Lower leg skin (tissue), 4 donors: ENCODE data around the gene LRRTM3. TPM values are rescaled to one million over a fixed set of nuclear protein-coding genes. Genes with fewer than 3 reads are reported as not detected.

ENCODE experiments used
- DNase-seq, 2 donors: peaks; one replicate each; pipeline ENCODE4 v3.0.0-alpha.2; 2019; ENCODE audit warnings: low spot score in 2 of 2
- H3K4me3 ChIP-seq: fragments of 200-600 bp; sonication (generic); 2 replicates; pipeline ENCODE4 v1.5.1; 2017; ENCODE audit warnings: mild to moderate bottlenecking, low read depth; ENCODE audit not compliant: poor library complexity, severe bottlenecking
- POLR2A ChIP-seq, 2 donors: fragments of 450-650 bp; IDR thresholded peaks; one replicate each; pipeline ENCODE4 v1.6.1; 2016 to 2017; ENCODE audit warnings: antibody characterized with exemption in 2 of 2, mild to moderate bottlenecking in 1 of 2, moderate library complexity in 1 of 2
- WGBS, 2 donors: methylation state at CpG; one replicate each; pipeline ENCODE4 v1.1.5; 2018; 5-methylcytosine and 5-hydroxymethylcytosine counted together
- intact Hi-C: fragments of 100-400 bp; cut with DNase I; formaldehyde crosslinking; loops from one replicate; pipeline ENCODE4 v1.15.0; 2023; ENCODE audit warnings: low total_unique reads
- total RNA-seq, 4 donors: library from RNA; depleted of rRNA; stranded (reverse); fragments of >200 nt; gene quantifications; one replicate each; pipeline ENCODE4 v1.1.0, GENCODE V29; 2016
- TF ChIP-seq, protein P1 (sequence below), 3 donors: fragments of 450-650 bp; IDR thresholded peaks; one replicate each; pipeline ENCODE4 v1.5.1; 2016; ENCODE audit warnings: antibody characterized with exemption in 3 of 3, mild to moderate bottlenecking in 3 of 3, moderate library complexity in 2 of 3

LRRTM3 gene
- not detected for total RNA-seq

DNA sequence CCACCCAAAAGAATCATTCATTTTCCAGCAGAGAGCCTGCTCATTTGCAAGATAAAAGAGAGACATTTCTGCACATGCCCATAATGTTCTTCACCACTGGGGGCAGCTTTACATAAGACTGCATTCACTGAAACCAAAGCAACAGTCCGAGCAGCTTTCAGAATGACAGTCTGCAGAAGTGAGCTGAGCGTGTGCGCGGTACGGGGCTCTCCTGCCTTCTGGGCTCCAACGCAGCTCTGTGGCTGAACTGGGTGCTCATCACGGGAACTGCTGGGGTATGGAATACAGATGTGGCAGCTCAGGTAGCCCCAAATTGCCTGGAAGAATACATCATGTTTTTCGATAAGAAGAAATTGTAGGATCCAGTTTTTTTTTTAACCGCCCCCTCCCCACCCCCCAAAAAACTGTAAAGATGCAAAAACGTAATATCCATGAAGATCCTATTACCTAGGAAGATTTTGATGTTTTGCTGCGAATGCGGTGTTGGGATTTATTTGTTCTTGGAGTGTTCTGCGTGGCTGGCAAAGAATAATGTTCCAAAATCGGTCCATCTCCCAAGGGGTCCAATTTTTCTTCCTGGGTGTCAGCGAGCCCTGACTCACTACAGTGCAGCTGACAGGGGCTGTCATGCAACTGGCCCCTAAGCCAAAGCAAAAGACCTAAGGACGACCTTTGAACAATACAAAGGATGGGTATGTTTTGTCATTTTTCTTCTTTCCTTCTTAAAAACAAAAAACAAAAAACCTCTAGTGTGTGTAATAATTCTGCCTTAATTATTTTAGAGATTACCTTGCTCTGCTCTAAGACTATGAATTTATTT, at the start of gene LRRTM3:
LRRTM3 (plus strand) TSS at position 141 of the 820 bp plus-strand sequence.
- TF ChIP-seq, protein P1, sequence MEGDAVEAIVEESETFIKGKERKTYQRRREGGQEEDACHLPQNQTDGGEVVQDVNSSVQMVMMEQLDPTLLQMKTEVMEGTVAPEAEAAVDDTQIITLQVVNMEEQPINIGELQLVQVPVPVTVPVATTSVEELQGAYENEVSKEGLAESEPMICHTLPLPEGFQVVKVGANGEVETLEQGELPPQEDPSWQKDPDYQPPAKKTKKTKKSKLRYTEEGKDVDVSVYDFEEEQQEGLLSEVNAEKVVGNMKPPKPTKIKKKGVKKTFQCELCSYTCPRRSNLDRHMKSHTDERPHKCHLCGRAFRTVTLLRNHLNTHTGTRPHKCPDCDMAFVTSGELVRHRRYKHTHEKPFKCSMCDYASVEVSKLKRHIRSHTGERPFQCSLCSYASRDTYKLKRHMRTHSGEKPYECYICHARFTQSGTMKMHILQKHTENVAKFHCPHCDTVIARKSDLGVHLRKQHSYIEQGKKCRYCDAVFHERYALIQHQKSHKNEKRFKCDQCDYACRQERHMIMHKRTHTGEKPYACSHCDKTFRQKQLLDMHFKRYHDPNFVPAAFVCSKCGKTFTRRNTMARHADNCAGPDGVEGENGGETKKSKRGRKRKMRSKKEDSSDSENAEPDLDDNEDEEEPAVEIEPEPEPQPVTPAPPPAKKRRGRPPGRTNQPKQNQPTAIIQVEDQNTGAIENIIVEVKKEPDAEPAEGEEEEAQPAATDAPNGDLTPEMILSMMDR (IDR thresholded peaks at IDR 0.05), result no peak
- no peak for TF ChIP-seq POLR2A (IDR thresholded peaks at IDR 0.05)
- intact Hi-C loops, result no loop called here
- DNase-seq, result no peak
- no peak within 1 kb of the TSS for H3K4me3 ChIP-seq
- 7 to 8% methylated on average over 16 of the region's 16 CpGs for WGBS, 2 donors

DNA sequence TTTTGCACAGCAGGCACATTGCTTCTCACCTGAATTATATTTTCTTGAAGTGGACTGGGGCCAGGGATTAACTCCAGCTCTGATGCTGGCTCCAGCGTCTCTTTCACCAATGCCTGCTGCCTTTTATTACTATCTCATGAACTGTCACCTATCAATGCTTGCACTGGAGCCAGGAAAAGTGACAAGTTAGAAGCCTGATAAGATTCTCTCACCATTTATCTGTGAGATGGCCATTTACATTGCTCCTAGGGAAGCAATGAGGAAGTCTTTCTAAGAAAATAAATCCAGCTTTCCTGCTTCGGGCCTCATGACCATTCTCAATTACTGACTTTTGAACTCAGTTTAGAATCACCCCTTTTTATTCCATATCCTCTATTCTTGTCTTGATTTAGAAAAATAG, 48.5 kb upstream of the LRRTM3 start:
- 75% methylated on average over 2 of the region's 2 CpGs for WGBS, 2 donors
- DNase-seq, result no peak
- intact Hi-C loops, result no loop called here
- TF ChIP-seq, protein P1 (IDR thresholded peaks at IDR 0.05), result no peak
- TF ChIP-seq POLR2A (IDR thresholded peaks at IDR 0.05), result no peak
- no peak overlapping the region for H3K4me3 ChIP-seq

DNA sequence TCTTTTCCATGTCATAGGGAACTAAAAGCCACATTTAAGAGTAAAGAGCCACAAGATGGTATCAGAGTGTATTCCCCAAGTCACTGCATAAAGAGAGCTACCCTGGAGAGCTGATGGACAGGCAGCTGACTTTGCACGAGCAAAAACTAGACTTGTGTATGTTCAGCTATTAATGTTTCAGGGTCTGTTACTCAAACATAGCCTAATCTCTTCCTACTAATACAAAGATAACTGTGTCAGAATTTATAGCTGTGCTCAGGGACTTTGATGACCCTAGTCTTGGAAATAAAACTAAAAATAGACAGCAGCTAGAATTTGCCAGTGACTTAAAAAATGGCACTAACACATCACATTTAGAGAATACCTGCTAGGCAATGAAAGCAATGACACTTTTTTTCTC, 45.5 kb upstream of the LRRTM3 start:
- H3K4me3 ChIP-seq, result no peak overlapping the region
- 84 to 85% methylated on average over 1 of the region's 1 CpG for WGBS, 2 donors
- no peak for DNase-seq
- TF ChIP-seq, protein P1 (IDR thresholded peaks at IDR 0.05), result no peak
- no peak for TF ChIP-seq POLR2A (IDR thresholded peaks at IDR 0.05)
- intact Hi-C loops, result no loop called here

DNA sequence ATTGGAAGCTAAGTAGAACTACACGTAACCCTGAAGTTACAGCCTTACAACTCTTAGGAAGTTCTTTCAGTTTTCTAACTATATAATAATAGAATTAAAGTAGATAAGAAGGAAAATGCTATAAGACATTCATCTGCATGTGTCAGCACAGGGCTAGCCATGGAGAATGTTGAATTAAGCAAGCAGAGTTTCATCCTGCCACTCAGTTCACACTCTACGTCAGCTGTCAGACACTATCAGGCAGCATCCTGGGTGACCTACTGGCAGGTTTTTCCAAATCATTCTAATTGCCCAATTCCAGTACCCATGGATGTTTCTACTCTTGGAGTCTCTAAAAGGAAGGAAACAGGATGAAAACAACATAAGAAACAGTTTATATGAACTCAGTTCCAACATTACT, 45.0 kb upstream of the LRRTM3 start:
- no peak for DNase-seq
- no peak for TF ChIP-seq POLR2A (IDR thresholded peaks at IDR 0.05)
- TF ChIP-seq, protein P1 (IDR thresholded peaks at IDR 0.05), result no peak
- 83 to 93% methylated on average over 2 of the region's 2 CpGs for WGBS, 2 donors
- intact Hi-C loops, result no loop called here
- no peak overlapping the region for H3K4me3 ChIP-seq

DNA sequence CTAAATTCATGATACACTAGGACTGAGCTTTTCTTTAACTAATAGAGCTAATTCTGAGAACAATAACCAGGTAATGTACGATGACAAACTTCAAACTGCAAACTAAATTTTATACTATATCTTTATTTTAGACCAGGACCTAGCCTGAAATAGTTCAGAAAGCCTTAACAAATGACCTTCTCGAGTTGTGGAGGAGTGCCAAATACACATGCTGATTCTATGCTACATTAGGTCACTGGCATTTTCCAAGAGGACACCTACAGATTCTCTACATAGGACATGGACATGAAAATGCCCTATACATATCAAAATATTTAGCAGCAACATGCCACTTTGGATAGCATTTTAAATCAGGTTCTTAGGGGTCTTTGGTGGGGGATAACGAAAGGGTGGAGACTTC, 44.0 kb upstream of the LRRTM3 start:
- no peak for DNase-seq
- 83 to 87% methylated on average over 3 of the region's 3 CpGs for WGBS, 2 donors
- no peak overlapping the region for H3K4me3 ChIP-seq
- intact Hi-C loops, result no loop called here
- TF ChIP-seq, protein P1 (IDR thresholded peaks at IDR 0.05), result no peak
- TF ChIP-seq POLR2A (IDR thresholded peaks at IDR 0.05), result no peak

DNA sequence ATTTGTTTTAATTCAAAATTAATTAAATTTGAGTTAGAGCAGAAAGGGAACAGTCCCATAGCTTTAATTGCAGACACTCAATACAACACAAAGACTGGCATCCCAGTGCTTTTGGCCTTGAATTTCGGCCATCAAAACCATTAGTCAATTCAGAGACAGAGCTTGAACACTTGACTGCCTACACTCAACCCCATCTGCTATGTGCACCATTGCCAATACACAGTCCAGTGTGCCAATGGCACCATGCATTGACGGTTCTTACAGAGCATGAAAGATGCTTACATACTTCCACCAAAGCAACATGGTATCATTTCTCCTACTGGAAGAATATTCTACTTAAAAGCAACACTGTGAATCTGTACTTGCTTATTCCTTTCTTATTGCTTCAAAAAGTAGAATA, 43.6 kb upstream of the LRRTM3 start:
- intact Hi-C loops, result no loop called here
- WGBS, 2 donors, result 74 to 78% methylated on average over 2 of the region's 2 CpGs
- no peak for DNase-seq
- H3K4me3 ChIP-seq, result no peak overlapping the region
- TF ChIP-seq POLR2A (IDR thresholded peaks at IDR 0.05), result no peak
- TF ChIP-seq, protein P1 (IDR thresholded peaks at IDR 0.05), result no peak
